Ramos (cell line): ENCODE data around the gene HPS1.
"Not testable (repeated sequence)": the region's sequence is repeated elsewhere in the genome, so short reads cannot be mapped to it uniquely, and the experiment has no call there.

ENCODE experiments used
- in situ Hi-C: fragments of 300-500 bp; cut with MboI; formaldehyde crosslinking; loops from one replicate; pipeline ENCODE4 v1.14.3; 2022; ENCODE audit warnings: low sequenced_read_pairs; ENCODE audit not compliant: unreplicated experiment

Gene HPS1

GRCh38 chr10:98399784-98400183, 47.0 kb downstream of the HPS1 start:
- in situ Hi-C loops: no loop called here

DNA sequence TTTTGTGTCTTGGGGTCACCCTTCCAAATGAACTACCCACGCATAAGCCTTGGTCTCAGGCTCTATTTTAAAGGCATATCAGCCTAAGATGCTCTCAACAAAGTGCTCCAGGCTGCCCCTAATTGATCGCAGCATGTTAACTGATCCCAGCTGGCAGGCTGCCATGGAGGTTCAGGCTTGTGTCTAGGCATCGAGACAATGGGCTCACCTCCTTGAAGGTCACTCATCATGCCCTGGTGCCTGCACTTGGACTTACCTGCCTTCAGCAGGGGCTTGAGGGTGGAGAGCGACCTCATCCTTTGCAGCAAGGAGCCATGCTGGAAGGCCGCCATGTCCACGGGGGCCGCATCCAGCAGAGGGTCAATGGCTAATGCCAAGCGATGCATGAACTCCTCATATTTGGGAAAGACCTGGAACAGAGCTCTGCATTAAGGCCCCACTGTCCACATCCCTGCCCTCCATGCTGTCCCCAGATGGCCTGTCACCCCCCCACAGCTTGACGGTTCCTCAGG, 49.6 kb downstream of the HPS1 start:
- in situ Hi-C loops: no loop called here

DNA sequence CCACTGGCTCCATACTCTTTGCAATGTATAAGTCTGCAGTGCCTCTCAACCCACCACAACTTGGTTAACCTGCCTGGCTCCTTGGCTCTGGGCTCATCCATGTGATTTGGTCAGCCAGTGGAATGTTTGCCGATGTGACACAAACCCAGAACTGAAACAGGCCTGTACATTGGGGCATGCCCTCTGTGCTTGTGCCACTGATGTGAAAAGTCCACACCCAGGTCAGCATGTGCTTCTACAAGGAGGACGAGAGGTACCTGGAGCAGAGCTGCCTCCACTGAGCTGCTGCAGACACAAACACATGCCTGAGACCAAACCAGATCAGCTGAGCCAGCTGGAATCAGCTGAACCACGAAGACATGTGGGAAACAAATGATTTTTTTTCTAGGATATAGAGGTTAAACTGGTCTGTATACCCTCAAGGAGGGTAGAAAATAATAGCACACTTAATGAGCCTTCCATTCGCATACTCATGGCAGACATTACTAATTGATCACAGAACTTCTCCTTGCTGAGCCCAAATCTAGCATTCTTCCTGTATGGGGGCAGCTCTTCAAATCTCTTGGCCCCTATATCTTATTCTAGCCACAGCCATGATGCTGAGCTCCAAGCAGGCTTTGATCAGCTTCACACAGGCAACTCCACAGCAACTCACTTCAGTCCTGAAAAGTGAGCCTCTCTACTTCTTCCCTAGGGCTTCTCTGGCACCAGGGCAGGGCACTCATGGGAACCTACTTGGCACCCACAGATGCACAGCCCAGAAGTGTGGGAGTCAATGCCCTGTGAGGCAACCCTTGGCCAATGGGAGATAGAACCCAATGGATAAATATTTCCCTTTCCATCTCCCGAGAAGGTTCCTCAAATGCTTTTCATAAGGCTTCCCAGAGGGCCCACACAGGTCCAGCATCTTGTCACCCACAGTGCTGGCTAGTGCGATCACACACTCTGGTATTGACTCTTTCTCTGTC, 50.4 kb downstream of the HPS1 start:
- in situ Hi-C loops: no loop called here

GRCh38 chr10:98394851-98395440, 51.8 kb downstream of the HPS1 start:
- in situ Hi-C loops: no loop called here

DNA sequence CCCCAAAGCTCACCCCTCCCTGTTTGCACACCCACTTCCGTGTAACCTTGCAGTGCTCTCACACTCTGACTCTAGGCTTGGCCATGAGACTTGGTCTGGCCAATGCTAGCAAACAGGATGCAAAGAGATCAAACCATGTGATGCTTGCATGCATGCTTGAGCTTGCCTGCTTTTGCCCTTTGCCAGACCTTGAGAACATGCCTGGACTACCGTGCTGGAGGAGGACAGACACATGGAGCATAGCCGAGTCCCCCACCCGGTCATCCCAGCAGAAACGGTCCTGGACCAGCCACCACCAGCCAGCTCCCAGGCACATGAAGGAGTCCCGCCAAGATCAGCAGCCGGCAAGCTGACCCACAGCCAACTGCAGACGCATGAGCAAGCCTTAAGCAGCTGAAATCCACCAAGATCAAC, 55.1 kb downstream of the HPS1 start:
- in situ Hi-C loops: no loop called here

DNA sequence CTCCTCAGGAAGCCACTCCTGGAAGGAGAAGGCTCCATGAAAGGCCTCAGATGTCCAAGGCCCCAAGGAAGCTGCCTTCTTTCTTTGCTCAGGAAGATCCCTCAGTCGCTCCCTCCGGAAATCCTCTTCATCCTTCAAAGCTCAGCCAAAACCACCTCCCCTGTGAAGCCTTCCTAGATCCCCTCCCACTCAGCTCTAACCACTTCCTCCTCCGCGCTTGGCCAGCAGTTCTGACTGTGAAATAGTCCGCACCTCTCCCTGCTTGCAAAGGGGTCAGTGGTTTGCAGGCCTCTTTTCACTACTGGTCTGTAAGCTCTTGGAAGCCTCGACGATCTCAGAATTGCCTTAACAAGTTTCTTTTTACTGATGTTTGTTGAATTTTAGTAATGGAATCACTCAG, 55.7 kb downstream of the HPS1 start:
- in situ Hi-C loops: no loop called here

GRCh38 chr10:98390406-98390805, 56.3 kb downstream of the HPS1 start:
- in situ Hi-C loops: no loop called here

GRCh38 chr10:98389398-98389797, 57.3 kb downstream of the HPS1 start:
- in situ Hi-C loops: no loop called here

- in situ Hi-C loops: no loop called here
These were observed 58.6 kb downstream of the HPS1 start for GRCh38 chr10:98388101-98388655.

DNA sequence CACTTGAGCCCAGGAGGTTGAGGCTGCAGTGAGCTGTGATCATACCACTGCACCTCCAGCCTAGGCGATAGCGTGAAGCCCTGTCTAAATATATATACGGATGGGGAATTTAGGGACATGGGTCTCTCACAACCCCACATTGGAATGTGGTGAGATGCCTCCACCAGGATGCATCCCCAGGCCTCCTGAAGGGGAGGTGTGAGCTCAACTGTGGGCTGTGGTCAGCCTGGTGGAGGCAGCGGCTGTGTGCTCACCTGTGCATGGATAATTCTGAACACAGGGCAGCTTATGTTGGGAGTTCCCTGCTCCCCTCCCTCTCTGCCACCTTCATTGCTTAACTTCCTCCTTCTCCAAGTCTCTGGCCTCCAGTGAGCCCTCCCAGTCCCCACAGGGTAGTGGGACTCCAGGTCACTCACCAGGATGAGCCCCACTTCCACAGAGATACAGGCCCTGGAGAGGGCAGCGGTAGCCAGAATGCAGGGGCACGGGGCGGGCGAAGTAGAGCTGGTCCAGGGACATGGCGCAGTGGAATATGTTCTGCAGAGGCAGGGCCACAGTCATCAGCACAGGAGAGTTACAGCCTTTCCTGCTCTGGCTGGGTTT, 62.1 kb downstream of the HPS1 start:
- in situ Hi-C loops: no loop called here

DNA sequence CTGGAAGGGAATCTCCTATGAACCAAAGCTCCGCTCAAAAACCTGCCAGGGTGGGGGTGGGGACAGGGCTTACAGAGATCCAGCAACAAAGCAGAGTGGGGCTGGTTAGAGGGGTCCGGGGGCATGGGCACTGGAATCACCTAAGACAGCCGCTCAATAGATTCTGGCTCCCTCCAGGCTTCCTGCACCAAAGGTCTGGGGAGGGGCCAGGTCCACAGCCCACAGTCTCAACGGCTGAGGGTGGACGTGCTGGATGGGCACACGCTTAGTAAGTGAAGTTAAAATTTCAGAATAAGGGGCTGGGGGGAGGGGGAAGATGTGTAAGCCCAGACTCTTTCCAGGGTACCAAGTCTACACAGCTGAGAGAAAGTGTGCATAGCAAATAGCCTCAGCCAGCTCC, 62.9 kb downstream of the HPS1 start:
- in situ Hi-C loops: no loop called here

GRCh38 chr10:98383134-98383667, 63.5 kb downstream of the HPS1 start:
- in situ Hi-C loops: not testable (repeated sequence)

DNA sequence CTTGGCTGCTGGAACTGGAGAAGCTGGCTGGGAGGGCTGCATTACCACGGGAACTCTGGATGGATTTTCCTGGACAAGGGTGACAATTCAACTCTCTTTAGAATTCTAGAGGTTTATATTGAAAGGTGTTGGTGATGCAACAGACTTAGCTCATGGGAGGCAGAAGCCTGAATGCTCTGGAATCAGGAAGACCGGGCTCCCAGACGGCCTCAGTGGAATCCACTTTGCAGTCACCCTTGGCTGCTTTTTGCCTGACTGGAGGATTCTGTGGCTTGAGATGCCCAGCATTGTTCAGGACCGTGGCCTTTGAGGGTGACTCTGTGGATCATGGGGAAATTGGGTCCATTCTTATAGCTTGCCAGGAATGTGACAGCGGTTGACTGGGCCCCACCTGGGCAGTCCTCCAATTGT, 64.0 kb downstream of the HPS1 start:
- in situ Hi-C loops: no loop called here

- in situ Hi-C loops: no loop called here
These were observed 66.0 kb downstream of the HPS1 start for GRCh38 chr10:98380493-98381339.

DNA sequence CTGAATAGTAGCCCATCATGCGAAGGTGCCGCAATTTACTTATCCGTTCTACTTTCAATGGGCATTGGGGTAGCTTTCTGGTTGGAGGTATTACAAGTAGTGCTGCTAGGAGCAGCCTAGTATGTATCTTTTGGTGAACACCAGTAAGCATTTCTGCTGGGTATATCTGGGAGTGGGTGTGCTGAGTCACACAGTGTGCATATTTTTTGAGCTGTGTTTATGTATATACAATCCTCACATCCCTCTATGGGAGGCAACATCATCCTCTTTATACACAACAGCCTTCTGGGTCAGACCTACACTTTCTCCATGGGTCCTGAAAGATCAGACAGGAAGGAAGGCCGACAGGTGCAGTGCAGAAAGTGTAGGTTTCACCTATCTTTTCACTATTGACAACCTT, 68.0 kb downstream of the HPS1 start:
- in situ Hi-C loops: no loop called here

DNA sequence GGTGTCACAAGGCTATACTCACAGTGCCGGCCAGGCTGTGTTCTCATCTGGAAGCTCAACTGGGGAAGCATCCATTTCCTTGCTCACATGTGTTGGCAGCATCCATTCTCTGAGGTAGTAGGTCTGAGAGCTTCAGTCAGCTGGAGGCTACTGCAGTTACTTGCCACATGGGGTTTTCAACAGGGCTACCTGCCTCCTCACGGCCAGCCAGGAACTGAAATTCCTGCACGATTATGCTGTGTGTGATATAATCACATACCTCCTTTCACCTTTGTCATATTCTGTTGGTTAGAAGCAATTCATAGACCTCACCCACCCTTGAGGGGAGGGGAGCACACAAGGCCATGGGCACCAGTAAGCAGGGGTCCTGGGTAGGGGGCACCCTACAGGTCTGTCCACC, 69.2 kb downstream of the HPS1 start:
- in situ Hi-C loops: no loop called here

DNA sequence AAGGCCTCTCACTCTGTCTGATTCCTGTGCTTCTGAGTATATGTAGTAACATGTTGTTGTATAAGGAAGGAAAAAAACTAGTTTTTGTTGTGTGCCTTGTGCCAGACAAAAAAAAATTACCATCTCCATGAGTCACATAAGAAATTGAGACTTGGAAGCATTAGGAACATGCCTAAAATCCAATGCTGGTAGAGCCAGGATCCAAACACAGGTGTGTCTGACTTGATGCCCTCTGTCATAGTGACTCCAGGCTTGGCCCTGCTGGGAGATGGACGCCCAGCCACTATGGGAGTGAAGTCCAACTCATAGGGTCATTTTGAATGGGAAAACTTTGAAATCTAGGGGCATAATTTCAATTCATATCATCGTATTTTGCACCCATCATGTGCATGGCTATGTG, 69.7 kb downstream of the HPS1 start:
- in situ Hi-C loops: no loop called here

DNA sequence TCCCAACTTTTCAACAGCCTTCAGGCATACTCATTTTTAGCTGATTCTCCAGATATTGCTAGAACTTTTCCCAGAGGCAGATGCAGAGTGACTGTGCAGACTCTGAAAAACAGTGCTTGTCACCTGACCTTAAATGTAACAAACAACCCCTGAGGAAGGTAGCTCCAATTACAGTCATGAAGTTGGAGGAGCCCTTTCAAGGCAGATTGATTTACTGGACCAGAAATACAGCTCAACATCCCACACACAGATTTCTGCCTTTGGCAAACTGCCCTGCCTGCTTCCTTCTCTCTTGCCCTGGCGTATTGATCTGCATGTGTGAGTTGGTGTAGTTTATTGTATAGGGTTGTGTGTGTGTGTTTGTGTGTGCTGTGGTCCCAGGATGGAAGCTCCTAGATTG, 70.2 kb downstream of the HPS1 start:
- in situ Hi-C loops: no loop called here

GRCh38 chr10:98374217-98374985, 72.3 kb downstream of the HPS1 start:
- in situ Hi-C loops: no loop called here
